Naive B cell (primary cell): ENCODE measurements around the gene SORCS2. TPM values are rescaled to one million over a fixed set of nuclear protein-coding genes. Genes with fewer than 3 reads are reported as not detected.

Source experiments
- ATAC-seq, 2 donors: fragments of 150-1000 bp; cut with Tn5 transposase; 2 replicates each; pipeline ENCODE4 v1.10.0; 2021; ENCODE audit warnings: low read depth in 2 of 2, mild to moderate bottlenecking in 2 of 2, moderate library complexity in 2 of 2
- DNase-seq: peaks from one replicate; pipeline ENCODE4 v3.0.0; 2022
- H3K27ac Mint-ChIP-seq, 6 donors: one replicate each; pipeline ENCODE4 v1.8.0; 2020 to 2022; ENCODE audit warnings: mild to moderate bottlenecking in 6 of 6, mixed read lengths in 6 of 6, moderate library complexity in 5 of 6, inconsistent platforms in 2 of 6
- H3K27me3 Mint-ChIP-seq, 3 donors: one replicate each; pipeline ENCODE4 v1.8.0; 2021 to 2022; ENCODE audit warnings: mixed read lengths in 3 of 3, mild to moderate bottlenecking in 1 of 3
- H3K36me3 Mint-ChIP-seq, 2 donors: one replicate each; pipeline ENCODE4 v1.8.0; 2020 to 2022; ENCODE audit warnings: mixed read lengths in 2 of 2, inconsistent platforms in 1 of 2, mild to moderate bottlenecking in 1 of 2
- H3K4me1 Mint-ChIP-seq, 3 donors: one replicate each; pipeline ENCODE4 v1.8.0; 2020 to 2022; ENCODE audit warnings: mixed read lengths in 3 of 3, inconsistent platforms in 1 of 3, mild to moderate bottlenecking in 1 of 3, moderate library complexity in 1 of 3
- H3K4me3 Mint-ChIP-seq, 8 donors: one replicate each; pipeline ENCODE4 v1.8.0; 2020 to 2022; ENCODE audit warnings: mild to moderate bottlenecking in 8 of 8, mixed read lengths in 8 of 8, moderate library complexity in 8 of 8, inconsistent platforms in 2 of 8
- H3K9me3 Mint-ChIP-seq, 7 donors: one replicate each; pipeline ENCODE4 v1.8.0; 2020 to 2022; ENCODE audit warnings: mixed read lengths in 7 of 7, mild to moderate bottlenecking in 5 of 7, inconsistent platforms in 2 of 7, moderate library complexity in 1 of 7
- polyA plus RNA-seq, 6 donors: library from polyadenylated mRNA; unstranded; fragments of 300-500 nt; fragmentation: Illumina TruSeq; gene quantifications; one replicate each; pipeline ENCODE4 v1.2.3, GENCODE V29; 2021; ENCODE audit warnings: low read depth in 6 of 6

Gene SORCS2
- polyA plus RNA-seq, 6 donors from 2014 or later = not detected

GRCh38 chr4:7549866-7550265 is 357.5 kb downstream of the SORCS2 start:
- no peak for ATAC-seq
- Mint-ChIP-seq H3K36me3 (peaks cover 5 to 19% of the 10 kb centered on the region in 2 donors), H3K4me1 (no peaks in the 10 kb centered on the region)

GRCh38 chr4:7552466-7552865 is 360.1 kb downstream of the SORCS2 start:
- Mint-ChIP-seq H3K36me3 (peaks cover 5 to 27% of the 10 kb centered on the region in 2 donors), H3K27me3 (no peaks in the 10 kb centered on the region), H3K27ac (no peak overlapping the region), H3K9me3 (peaks cover 32 to 69% (median 44%) of the 10 kb centered on the region in 7 donors), H3K4me1 (no peaks in the 10 kb centered on the region), H3K4me3 (no peak overlapping the region)
- no peak for DNase-seq
- ATAC-seq = no peak

More at GRCh38 chr4:7549866-7550265, 357.5 kb downstream of the SORCS2 start:
- Mint-ChIP-seq H3K27ac (no peak overlapping the region), H3K27me3 (peaks cover 0 to 6% (median 0%) of the 10 kb centered on the region in 3 donors), H3K4me3 (peak overlapping the region in 1 of 8 donors; percentile 85), H3K9me3 (peaks cover 23 to 49% (median 36%) of the 10 kb centered on the region in 7 donors)
- DNase-seq = no peak

GRCh38 chr4:7553280-7553679 is 360.9 kb downstream of the SORCS2 start:
- no peak for ATAC-seq
- H3K36me3 Mint-ChIP-seq = peaks cover 5 to 27% of the 10 kb centered on the region in 2 donors
- no peaks in the 10 kb centered on the region for H3K27me3 Mint-ChIP-seq
- H3K4me1 Mint-ChIP-seq = no peaks in the 10 kb centered on the region
- no peak for DNase-seq
- no peak overlapping the region for H3K27ac Mint-ChIP-seq
- no peak overlapping the region for H3K4me3 Mint-ChIP-seq
- H3K9me3 Mint-ChIP-seq = peaks cover 32 to 69% (median 44%) of the 10 kb centered on the region in 7 donors

- H3K27ac Mint-ChIP-seq = no peak overlapping the region
- peaks cover 5 to 27% of the 10 kb centered on the region in 2 donors for H3K36me3 Mint-ChIP-seq
- H3K4me3 Mint-ChIP-seq = no peak overlapping the region
- ATAC-seq = no peak
- no peak for DNase-seq
- no peaks in the 10 kb centered on the region for H3K4me1 Mint-ChIP-seq
- peaks cover 34 to 64% (median 44%) of the 10 kb centered on the region in 7 donors for H3K9me3 Mint-ChIP-seq
- no peaks in the 10 kb centered on the region for H3K27me3 Mint-ChIP-seq
These were observed 362.6 kb downstream of the SORCS2 start for GRCh38 chr4:7554905-7555304.

- no peak for DNase-seq
- no peak for ATAC-seq
- H3K4me1 Mint-ChIP-seq = no peaks in the 10 kb centered on the region
- H3K27ac Mint-ChIP-seq = no peak overlapping the region
- H3K27me3 Mint-ChIP-seq = no peaks in the 10 kb centered on the region
- no peak overlapping the region for H3K4me3 Mint-ChIP-seq
- H3K36me3 Mint-ChIP-seq = peaks cover 5 to 27% of the 10 kb centered on the region in 2 donors
- peaks cover 30 to 56% (median 42%) of the 10 kb centered on the region in 7 donors for H3K9me3 Mint-ChIP-seq
These were observed 364.2 kb downstream of the SORCS2 start for GRCh38 chr4:7556558-7556957.

DNA sequence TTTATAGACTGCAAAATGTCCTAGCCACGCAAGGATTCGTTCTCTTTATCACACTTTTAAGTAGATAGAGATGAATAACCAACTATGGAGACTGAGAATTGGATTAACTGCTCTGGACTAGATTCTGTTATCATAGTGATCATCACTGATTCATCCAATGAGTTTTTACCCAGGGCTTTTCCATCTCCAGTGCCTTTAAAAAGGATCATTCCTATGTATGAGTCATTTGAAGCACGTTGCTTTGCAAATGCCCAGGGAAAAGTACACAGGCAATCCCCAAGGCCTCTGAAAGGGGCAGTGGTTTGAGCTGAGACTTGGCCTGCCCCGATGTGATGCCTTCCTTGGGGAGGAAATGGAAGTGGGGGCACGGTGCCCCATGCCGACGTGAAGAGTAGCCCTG is 365.1 kb downstream of the SORCS2 start:
- Mint-ChIP-seq H3K4me3 (no peak overlapping the region), H3K9me3 (peaks cover 28 to 50% (median 37%) of the 10 kb centered on the region in 7 donors), H3K4me1 (no peaks in the 10 kb centered on the region), H3K27me3 (no peaks in the 10 kb centered on the region), H3K36me3 (peaks cover 5 to 25% of the 10 kb centered on the region in 2 donors), H3K27ac (no peak overlapping the region)
- no peak for ATAC-seq
- no peak for DNase-seq

- no peak for DNase-seq
- no peak overlapping the region for H3K4me3 Mint-ChIP-seq
- H3K27ac Mint-ChIP-seq = no peak overlapping the region
- H3K36me3 Mint-ChIP-seq = peaks cover 0 to 15% of the 10 kb centered on the region in 2 donors
- H3K27me3 Mint-ChIP-seq = no peaks in the 10 kb centered on the region
- no peaks in the 10 kb centered on the region for H3K4me1 Mint-ChIP-seq
- H3K9me3 Mint-ChIP-seq = peaks cover 19 to 40% (median 28%) of the 10 kb centered on the region in 7 donors
- no peak for ATAC-seq
These were observed 366.1 kb downstream of the SORCS2 start for GRCh38 chr4:7558436-7558835.

DNA sequence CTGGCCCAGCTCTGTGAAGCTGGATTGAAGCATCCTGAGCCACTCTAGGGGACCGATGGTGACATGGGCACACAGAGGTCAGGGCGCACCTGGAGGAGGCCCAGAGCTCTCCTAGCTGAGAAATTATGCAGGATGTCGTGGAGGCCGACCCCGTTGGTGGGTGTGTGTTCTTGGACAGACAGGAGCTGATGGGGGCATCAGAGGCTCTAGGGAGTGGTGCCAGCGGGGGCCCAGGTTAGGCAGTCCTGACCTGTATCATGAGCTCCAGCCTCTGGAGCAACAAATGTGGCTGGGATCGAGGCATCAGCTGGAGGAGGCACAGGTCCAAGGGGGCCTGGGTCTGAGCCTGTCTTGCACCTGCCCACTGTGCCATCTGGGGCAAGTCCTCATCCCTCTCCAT is 367.0 kb downstream of the SORCS2 start:
- Mint-ChIP-seq H3K4me3 (no peak overlapping the region), H3K4me1 (no peaks in the 10 kb centered on the region), H3K27me3 (no peaks in the 10 kb centered on the region), H3K36me3 (peaks cover 0 to 8% of the 10 kb centered on the region in 2 donors), H3K27ac (no peak overlapping the region), H3K9me3 (peaks cover 11 to 31% (median 21%) of the 10 kb centered on the region in 7 donors)
- DNase-seq (no peak), ATAC-seq (no peak)

- no peak for ATAC-seq
- H3K36me3 Mint-ChIP-seq = peaks cover 0 to 8% of the 10 kb centered on the region in 2 donors
- no peaks in the 10 kb centered on the region for H3K27me3 Mint-ChIP-seq
- peaks cover 6 to 25% (median 15%) of the 10 kb centered on the region in 7 donors for H3K9me3 Mint-ChIP-seq
- no peak overlapping the region for H3K27ac Mint-ChIP-seq
- H3K4me1 Mint-ChIP-seq = no peaks in the 10 kb centered on the region
- no peak for DNase-seq
- no peak overlapping the region for H3K4me3 Mint-ChIP-seq
These were observed 367.5 kb downstream of the SORCS2 start for GRCh38 chr4:7559741-7560395.

DNA sequence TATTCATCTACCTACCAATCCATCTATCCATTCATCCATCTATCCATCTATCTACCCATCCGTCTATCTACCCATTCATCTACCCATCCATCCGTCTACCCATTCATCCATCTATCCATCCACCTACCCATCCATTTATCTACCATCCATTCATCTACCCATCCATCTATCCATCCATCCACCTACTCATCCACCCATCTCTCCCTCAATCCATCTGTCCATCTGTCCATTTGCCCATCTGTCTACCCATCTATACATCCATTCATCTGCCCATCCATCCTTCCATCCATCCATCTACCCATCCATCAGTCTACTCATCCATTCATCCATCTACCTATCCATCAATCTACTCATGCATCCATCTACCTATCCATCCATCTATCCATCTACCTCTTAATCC is 369.2 kb downstream of the SORCS2 start:
- ATAC-seq (no peak), DNase-seq (no peak)
- Mint-ChIP-seq H3K36me3 (no peaks in the 10 kb centered on the region), H3K27me3 (no peaks in the 10 kb centered on the region), H3K9me3 (peaks cover 4 to 12% (median 6%) of the 10 kb centered on the region in 7 donors), H3K27ac (no peak overlapping the region), H3K4me3 (no peak overlapping the region), H3K4me1 (no peaks in the 10 kb centered on the region)

- Mint-ChIP-seq H3K36me3 (no peaks in the 10 kb centered on the region), H3K27ac (no peak overlapping the region), H3K4me3 (no peak overlapping the region), H3K9me3 (peaks cover 0 to 4% (median 0%) of the 10 kb centered on the region in 7 donors), H3K4me1 (no peaks in the 10 kb centered on the region), H3K27me3 (no peaks in the 10 kb centered on the region)
- DNase-seq (no peak), ATAC-seq (no peak)
These were observed 371.9 kb downstream of the SORCS2 start for GRCh38 chr4:7564242-7564641.

GRCh38 chr4:7565483-7565882 is 373.1 kb downstream of the SORCS2 start:
- H3K9me3 Mint-ChIP-seq = peaks cover 0 to 4% (median 0%) of the 10 kb centered on the region in 7 donors
- H3K36me3 Mint-ChIP-seq = no peaks in the 10 kb centered on the region
- ATAC-seq (no peak), DNase-seq (no peak)
- H3K27me3 Mint-ChIP-seq = no peaks in the 10 kb centered on the region
- no peak overlapping the region for H3K4me3 Mint-ChIP-seq
- no peak overlapping the region for H3K27ac Mint-ChIP-seq
- no peaks in the 10 kb centered on the region for H3K4me1 Mint-ChIP-seq

GRCh38 chr4:7569810-7570783 is 377.8 kb downstream of the SORCS2 start:
- Mint-ChIP-seq H3K9me3 (peaks cover 0 to 4% (median 0%) of the 10 kb centered on the region in 7 donors), H3K4me1 (peaks cover 0 to 5% (median 0%) of the 10 kb centered on the region in 3 donors), H3K27ac (no peak overlapping the region), H3K4me3 (no peak overlapping the region), H3K27me3 (no peaks in the 10 kb centered on the region), H3K36me3 (no peaks in the 10 kb centered on the region)
- no peak for DNase-seq
- no peak for ATAC-seq
